ENCODE measurements around the gene MYORG.

Gene MYORG

GRCh38 chr9:34326690-34327089 is 50.0 kb downstream of the MYORG start:
- no peak overlapping the region for H3K4me3 ChIP-seq (ENCODE audit: low read depth, low read length)
- TF ChIP-seq CTCF (IDR thresholded peaks at IDR 0.05; ENCODE audit: low read depth, low read length, missing control alignments) = no peak
- DNase-seq (ENCODE audit: low read depth) = no peak
- in situ Hi-C loops (cut with HindIII; ENCODE audit: low sequenced_read_pairs) = no loop called here

GRCh38 chr9:34322899-34323591 is 53.7 kb downstream of the MYORG start:
- in situ Hi-C loops (cut with HindIII; ENCODE audit: low sequenced_read_pairs) = no loop called here
- H3K4me3 ChIP-seq (ENCODE audit: low read depth, low read length) = no peak overlapping the region
- no peak for DNase-seq (ENCODE audit: low read depth)
- TF ChIP-seq CTCF (IDR thresholded peaks at IDR 0.05; ENCODE audit: low read depth, low read length, missing control alignments) = no peak

- H3K4me3 ChIP-seq (ENCODE audit: low read depth, low read length) = no peak overlapping the region
- TF ChIP-seq CTCF (IDR thresholded peaks at IDR 0.05; ENCODE audit: low read depth, low read length, missing control alignments) = no peak
- DNase-seq (ENCODE audit: low read depth) = no peak
- in situ Hi-C loops (cut with HindIII; ENCODE audit: low sequenced_read_pairs) = no loop called here
Observed at GRCh38 chr9:34321451-34321850, 55.2 kb downstream of the MYORG start.

GRCh38 chr9:34318163-34318790 is 58.4 kb downstream of the MYORG start:
- in situ Hi-C loops (cut with HindIII; ENCODE audit: low sequenced_read_pairs) = no loop called here
- no peak for TF ChIP-seq CTCF (IDR thresholded peaks at IDR 0.05; ENCODE audit: low read depth, low read length, missing control alignments)

GRCh38 chr9:34317436-34317835 is 59.3 kb downstream of the MYORG start:
- no peak for DNase-seq (ENCODE audit: low read depth)
- no peak overlapping the region for H3K4me3 ChIP-seq (ENCODE audit: low read depth, low read length)
- in situ Hi-C loops (cut with HindIII; ENCODE audit: low sequenced_read_pairs) = no loop called here
- TF ChIP-seq CTCF (IDR thresholded peaks at IDR 0.05; ENCODE audit: low read depth, low read length, missing control alignments) = no peak

More at GRCh38 chr9:34318163-34318790, 58.4 kb downstream of the MYORG start:
- DNase-seq (ENCODE audit: low read depth) = no peak
- no peak overlapping the region for H3K4me3 ChIP-seq (ENCODE audit: low read depth, low read length)

Data from astrocyte of the cerebellum (primary cell).